HFF-Myc (cell line): Measurements from ENCODE around the gene PTPRK.

ENCODE experiments used
- DNase-seq: peaks from one replicate; pipeline ENCODE4 v3.0.0-alpha.2; 2011; ENCODE audit warnings: low read depth; ENCODE audit errors: extremely low read depth
- H3K4me3 ChIP-seq: replicated peaks from 2 replicates; pipeline ENCODE4 v1.5.1; 2011; ENCODE audit warnings: low read depth, mild to moderate bottlenecking, control low read depth, low read length
- TF ChIP-seq, protein P1 (sequence below): IDR thresholded peaks from 2 replicates; pipeline ENCODE4 v1.5.1; 2012; ENCODE audit warnings: mild to moderate bottlenecking, low read depth, low read length, control low read depth; ENCODE audit errors: missing control alignments

The PTPRK gene

GRCh38 chr6:128500749-128501600, 19.4 kb downstream of the PTPRK start:
- TF ChIP-seq, protein P1, sequence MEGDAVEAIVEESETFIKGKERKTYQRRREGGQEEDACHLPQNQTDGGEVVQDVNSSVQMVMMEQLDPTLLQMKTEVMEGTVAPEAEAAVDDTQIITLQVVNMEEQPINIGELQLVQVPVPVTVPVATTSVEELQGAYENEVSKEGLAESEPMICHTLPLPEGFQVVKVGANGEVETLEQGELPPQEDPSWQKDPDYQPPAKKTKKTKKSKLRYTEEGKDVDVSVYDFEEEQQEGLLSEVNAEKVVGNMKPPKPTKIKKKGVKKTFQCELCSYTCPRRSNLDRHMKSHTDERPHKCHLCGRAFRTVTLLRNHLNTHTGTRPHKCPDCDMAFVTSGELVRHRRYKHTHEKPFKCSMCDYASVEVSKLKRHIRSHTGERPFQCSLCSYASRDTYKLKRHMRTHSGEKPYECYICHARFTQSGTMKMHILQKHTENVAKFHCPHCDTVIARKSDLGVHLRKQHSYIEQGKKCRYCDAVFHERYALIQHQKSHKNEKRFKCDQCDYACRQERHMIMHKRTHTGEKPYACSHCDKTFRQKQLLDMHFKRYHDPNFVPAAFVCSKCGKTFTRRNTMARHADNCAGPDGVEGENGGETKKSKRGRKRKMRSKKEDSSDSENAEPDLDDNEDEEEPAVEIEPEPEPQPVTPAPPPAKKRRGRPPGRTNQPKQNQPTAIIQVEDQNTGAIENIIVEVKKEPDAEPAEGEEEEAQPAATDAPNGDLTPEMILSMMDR = no peak
- no peak overlapping the region for H3K4me3 ChIP-seq
- no peak for DNase-seq

DNA sequence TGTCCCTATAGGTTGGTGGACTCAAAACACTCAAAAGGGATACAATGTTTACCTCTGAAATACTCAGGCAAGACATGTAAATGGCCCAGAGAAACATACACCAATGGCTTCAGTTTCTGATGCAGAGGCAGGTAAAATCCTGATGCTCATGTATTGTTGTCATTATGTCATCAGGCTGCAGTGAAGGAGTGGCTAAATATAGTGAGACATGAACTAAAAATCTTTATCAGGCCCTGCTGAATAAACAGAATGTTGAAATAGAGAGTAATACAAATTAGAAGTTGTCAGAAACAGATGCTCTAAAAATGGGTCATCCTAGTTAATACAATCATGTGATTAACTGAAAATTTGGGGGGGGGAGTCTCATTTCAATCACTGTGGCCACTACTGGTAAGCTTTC, 20.4 kb downstream of the PTPRK start:
- DNase-seq = no peak
- H3K4me3 ChIP-seq = no peak overlapping the region
- TF ChIP-seq, protein P1 = no peak

DNA sequence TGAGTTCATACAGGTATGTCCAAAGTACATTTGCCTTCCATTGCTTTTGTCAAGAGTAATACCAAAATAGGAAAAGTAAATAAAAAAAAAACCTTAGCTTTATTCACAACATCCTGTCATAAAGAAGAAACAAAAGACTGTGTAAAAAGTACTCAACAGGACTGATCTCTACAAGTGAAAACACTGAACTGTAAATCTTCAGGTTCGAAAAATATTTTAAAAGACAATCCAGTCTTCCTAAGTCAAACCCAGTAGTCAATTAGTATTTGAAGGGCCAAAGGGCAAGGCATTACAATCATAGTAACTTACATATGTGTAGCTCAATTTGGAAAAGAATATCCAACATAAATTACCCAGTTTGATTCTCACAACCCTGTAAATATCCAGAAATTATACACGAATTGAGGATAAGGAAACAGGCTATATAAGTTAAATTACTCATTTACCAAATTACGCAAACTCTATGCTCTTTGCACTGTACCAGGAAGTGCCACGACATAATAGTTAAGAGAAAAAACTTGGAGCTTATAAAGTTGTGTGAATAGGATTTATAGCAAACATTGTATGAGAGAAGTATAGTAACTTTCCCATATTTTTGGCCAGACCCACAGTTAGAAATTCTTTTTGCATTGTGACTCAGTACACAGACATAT, 21.2 kb downstream of the PTPRK start:
- no peak overlapping the region for H3K4me3 ChIP-seq
- DNase-seq = no peak
- TF ChIP-seq, protein P1 = no peak

GRCh38 chr6:128498234-128498633, 22.2 kb downstream of the PTPRK start:
- TF ChIP-seq, protein P1 = no peak
- DNase-seq = no peak
- H3K4me3 ChIP-seq = no peak overlapping the region

DNA sequence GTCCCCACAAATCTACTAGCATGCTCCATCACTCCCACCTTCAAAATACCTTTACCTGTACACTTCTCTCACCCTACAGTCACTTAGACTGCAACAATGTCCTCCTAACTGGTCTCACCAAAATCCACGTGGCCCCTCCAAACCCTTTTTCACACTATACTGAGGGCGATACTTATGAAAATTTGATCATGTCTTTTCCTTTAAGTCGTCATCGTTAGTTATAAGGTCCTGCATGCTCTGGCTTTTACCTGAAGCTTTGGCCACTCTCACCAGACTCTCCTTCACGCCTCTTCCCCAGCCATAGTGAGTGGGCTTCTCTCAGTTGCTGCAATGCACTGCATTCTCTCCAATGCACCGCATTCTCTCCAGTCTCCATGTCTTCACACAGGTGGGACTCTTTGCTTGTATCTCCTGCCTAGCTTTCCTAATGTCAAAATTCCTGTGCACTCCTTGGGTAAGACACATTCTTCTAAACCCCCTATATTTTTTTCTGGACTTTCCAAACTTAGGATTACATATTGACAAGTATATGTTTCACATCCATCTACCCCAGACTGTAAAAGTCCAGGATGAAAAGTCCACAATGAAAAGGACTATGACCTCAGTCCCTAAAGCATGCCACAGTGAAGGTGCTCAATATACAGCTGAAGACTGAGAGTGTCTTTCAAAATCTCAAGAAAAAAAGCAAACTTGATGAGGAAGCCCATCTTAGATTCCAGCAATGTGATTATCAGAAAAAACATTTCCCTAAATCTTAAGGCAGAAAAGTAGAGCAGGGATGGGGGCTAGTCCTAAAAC, 24.7 kb downstream of the PTPRK start:
- TF ChIP-seq, protein P1 = no peak
- H3K4me3 ChIP-seq = no peak overlapping the region
- no peak for DNase-seq

DNA sequence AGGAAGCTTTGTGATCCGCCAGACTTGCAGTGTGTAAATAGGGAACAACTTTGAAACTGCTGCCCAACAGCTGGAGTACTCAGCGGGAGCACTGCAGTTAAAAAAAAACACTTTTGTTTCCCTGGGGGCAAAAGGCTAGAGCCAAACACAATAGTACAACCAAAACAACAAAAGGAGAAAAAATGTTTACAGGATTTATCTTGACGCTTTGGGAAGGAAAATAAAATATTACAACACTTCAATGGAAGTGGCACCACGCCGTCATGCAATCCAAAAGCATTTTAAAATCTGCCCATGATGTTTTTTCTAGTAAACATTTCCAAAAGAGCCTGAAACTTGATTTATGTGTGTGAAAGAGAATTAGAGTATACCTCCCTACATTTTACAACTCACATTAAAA, 26.0 kb downstream of the PTPRK start:
- DNase-seq = no peak
- no peak overlapping the region for H3K4me3 ChIP-seq
- TF ChIP-seq, protein P1 = no peak
